Heart right ventricle (tissue), 16 donors: ENCODE measurements around the gene CTU2. TPM values are rescaled to one million over a fixed set of nuclear protein-coding genes. Genes with fewer than 3 reads are reported as not detected.
A peak's percentile ranks its signal among the peaks of the same experiment; 100 is the strongest.

Experiments
- ATAC-seq, 8 donors: fragments of 200-7000 bp; cut with Tn5 transposase; one replicate each; pipeline ENCODE4 v1.9.1; 2020; ENCODE audit warnings: mild to moderate bottlenecking in 8 of 8, moderate library complexity in 8 of 8, moderate number of reproducible peaks in 1 of 8
- DNase-seq, 2 donors: peaks; one replicate each; pipeline ENCODE4 v3.0.0-alpha.2; 2020
- H3K27ac ChIP-seq, 10 donors: fragments of 200-600 bp; sonication (generic) in 2 of 10; one replicate each; pipeline versions ENCODE4 v1.5.0 to v1.8.0; 2020 to 2022; ENCODE audit warnings: mild to moderate bottlenecking in 3 of 10
- H3K27me3 ChIP-seq, 7 donors: fragments of 200-600 bp; one replicate each; pipeline ENCODE4 v1.8.0; 2021 to 2022; ENCODE audit warnings: mild to moderate bottlenecking in 2 of 7
- H3K36me3 ChIP-seq, 9 donors: fragments of 200-600 bp; sonication (generic) in 1 of 9; one replicate each; pipeline versions ENCODE4 v1.5.0 to v1.8.0; 2020 to 2022; ENCODE audit warnings: mild to moderate bottlenecking in 2 of 9
- H3K4me1 ChIP-seq, 9 donors: fragments of 200-600 bp; sonication (generic) in 1 of 9; one replicate each; pipeline versions ENCODE4 v1.5.0 to v1.8.0; 2020 to 2022; ENCODE audit warnings: mild to moderate bottlenecking in 4 of 9
- H3K4me3 ChIP-seq, 10 donors: fragments of 200-600 bp; sonication (generic) in 2 of 10; one replicate each; pipeline versions ENCODE4 v1.5.0 to v1.8.0; 2020 to 2022; ENCODE audit warnings: mild to moderate bottlenecking in 7 of 10, moderate library complexity in 2 of 10
- H3K9me3 ChIP-seq, 11 donors: fragments of 200-600 bp in 10 of 11; sonication (generic) in 2 of 11; one replicate each; pipeline versions ENCODE4 v1.5.0 to v1.8.0; 2013 to 2022; ENCODE audit warnings: mild to moderate bottlenecking in 2 of 11, control low read depth in 1 of 11, moderate library complexity in 1 of 11
- CTCF ChIP-seq, 9 donors: fragments of 200-600 bp; sonication (generic) in 2 of 9; IDR thresholded peaks; one replicate each; pipeline versions ENCODE4 v1.5.0 to v1.8.0; 2021 to 2022; ENCODE audit warnings: antibody characterized with exemption in 9 of 9, mild to moderate bottlenecking in 5 of 9, moderate library complexity in 1 of 9
- WGBS, 2 donors: extraction: QIAGEN DNeasy Blood & Tissue Kit; methylation state at CpG; one replicate each; pipeline ENCODE4 v1.1.7; 2013; ENCODE audit warnings: inconsistent platforms in 1 of 2; 5-methylcytosine and 5-hydroxymethylcytosine counted together
- intact Hi-C, 10 donors: fragments of 100-400 bp; cut with DNase I; formaldehyde crosslinking; loops; one replicate each; pipeline versions ENCODE4 v1.11.1 to v1.14.2; 2022
- polyA plus RNA-seq, 2 donors: library from polyadenylated mRNA; stranded (reverse); fragments of 200-250 nt; gene quantifications; one replicate each; pipeline ENCODE4 v1.2.3, GENCODE V29; 2013
- total RNA-seq, 10 donors: library from RNA; stranded (reverse); fragmentation: NEBNext Ultra II Directional in 3 of 10; extraction: Animal tissue kit (Norgen Biotek cat#: 25700) in 3 of 10; gene quantifications; one replicate each; pipeline versions ENCODE4 v1.2.1 to v1.2.4, GENCODE V29; 2021 to 2023
- donor health status: Arrhythmogenic right ventricular cardiomyopathy.
- donor health status: ischemic (EF 13 %, LVEDD 7.1; RV severe dilation, severe dysfunction).
- donor health status: healthy with polysubstance abuse.
- donor health status: DM: no; HTN: yes; CAD: no.
- donor health status: DM: no; HTN: no; CAD: no.
- donor health status: ischemic (EF 25% LVEDD 6.9; RV normal size, moderate dysfunction).
- donor health status: ischemic (EF 25% LVEDD 5.7; RV mildly dilated, moderate dysfunction).
- donor health status: healthy.
- donor health status: DM: yes; HTN: yes; CAD: no.
- donor health status: Ischemic cardiomyopathy.
- donor health status: ischemic (EF 35%, LVEDD 5.7; RV mildly dilated, moderate dysfunction).
- donor health status: nonischemic (EF 11% LVEDD 7.7; RV severe dilation, severe dysfunction).
- donor health status: DM: yes; HTN: yes; CAD: no.
- donor health status: PGD.
- donor health status: ischemic (EF 29% LVEDD 5.4; RV normal size, mild dysfunction).
- donor health status: nonischemic (EF 23%, LVEDD 6.1; RV moderate dilation, normal function).

Gene CTU2
- total and polyA plus RNA-seq, 12 donors: 11.8 to 22.6 (median 14.4) TPM

DNA sequence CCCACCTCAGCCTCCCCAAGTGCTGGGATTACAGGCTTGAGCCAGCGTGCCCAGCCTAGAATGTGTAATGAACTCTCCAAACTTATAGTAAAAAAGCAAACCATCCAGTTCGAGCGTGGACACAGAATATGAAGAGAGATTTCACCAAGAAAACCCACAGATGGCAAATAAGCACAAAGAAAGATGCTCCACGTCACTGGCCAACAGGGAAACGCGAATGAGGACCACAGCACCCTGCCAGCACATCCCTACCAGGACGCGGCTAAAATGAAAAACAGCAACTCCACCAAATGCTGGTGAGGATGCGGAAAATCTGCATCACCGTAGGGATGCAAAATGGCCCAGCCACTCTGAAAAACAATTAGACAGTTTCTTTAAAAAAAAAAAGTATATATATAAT, 44.8 kb upstream of the CTU2 start:
- ATAC-seq (no peak), DNase-seq (no peak)
- TF ChIP-seq CTCF (IDR thresholded peaks at IDR 0.05): no peak
- H3K27ac ChIP-seq: no peak overlapping the region
- H3K4me1 ChIP-seq: peaks cover 2 to 41% (median 30%) of the 10 kb centered on the region in 9 donors
- no peaks in the 10 kb centered on the region for H3K27me3 ChIP-seq
- H3K9me3 ChIP-seq: no peaks in the 10 kb centered on the region
- WGBS, 2 donors: 88 to 89% methylated on average over 10 of the region's 10 CpGs
- H3K4me3 ChIP-seq: no peak overlapping the region
- H3K36me3 ChIP-seq: peaks cover 0 to 14% (median 0%) of the 10 kb centered on the region in 9 donors
- intact Hi-C loops: loop anchor here in 2 of 10 donors (5.0 to 10.0 kb wide), 3 partner anchors 41 to 67 kb away; partner anchors contain the start of genes CTU2 (in 1 of the 2) and RNF166 (in 1 of the 2)

- intact Hi-C loops: loop anchor here in 2 of 10 donors (5.0 to 10.0 kb wide), 3 partner anchors 40 to 68 kb away; partner anchors contain the start of genes CTU2 (in 1 of the 2) and RNF166 (in 1 of the 2)
- H3K4me1 ChIP-seq: peaks cover 2 to 42% (median 30%) of the 10 kb centered on the region in 9 donors
- 1 to 2% methylated on average over 48 to 49 of the region's 49 CpGs for WGBS, 2 donors
- H3K9me3 ChIP-seq: no peaks in the 10 kb centered on the region
- DNase-seq: no peak
- TF ChIP-seq CTCF (IDR thresholded peaks at IDR 0.05): no peak
- no peak for ATAC-seq
- H3K27ac ChIP-seq: peak overlapping the region; percentile 59 to 93 (median 88)
- H3K4me3 ChIP-seq: peak overlapping the region; percentile 68 to 99 (median 90)
- peaks cover 0 to 10% (median 0%) of the 10 kb centered on the region in 9 donors for H3K36me3 ChIP-seq
- no peaks in the 10 kb centered on the region for H3K27me3 ChIP-seq
These were observed 44.0 kb upstream of the CTU2 start for GRCh38 chr16:88662222-88662842.

GRCh38 chr16:88662843-88663606, 43.3 kb upstream of the CTU2 start, which contains the start of gene MVD:
Gene MVD, minus strand, starts transcription at chr16:88663091. Its CDS starts 11 bp downstream, at chr16:88663080.
- intact Hi-C loops: loop anchor here in 2 of 10 donors (5.0 to 10.0 kb wide), 3 partner anchors 39 to 68 kb away; partner anchors contain the start of genes CTU2 (in 1 of the 2) and RNF166 (in 1 of the 2)
- peak in 3 of 9 donors; percentile 11 to 17 (median 17) for TF ChIP-seq CTCF (IDR thresholded peaks at IDR 0.05)
- WGBS, 2 donors: 0 to 1% methylated on average over 86 to 88 of the region's 88 CpGs

DNA sequence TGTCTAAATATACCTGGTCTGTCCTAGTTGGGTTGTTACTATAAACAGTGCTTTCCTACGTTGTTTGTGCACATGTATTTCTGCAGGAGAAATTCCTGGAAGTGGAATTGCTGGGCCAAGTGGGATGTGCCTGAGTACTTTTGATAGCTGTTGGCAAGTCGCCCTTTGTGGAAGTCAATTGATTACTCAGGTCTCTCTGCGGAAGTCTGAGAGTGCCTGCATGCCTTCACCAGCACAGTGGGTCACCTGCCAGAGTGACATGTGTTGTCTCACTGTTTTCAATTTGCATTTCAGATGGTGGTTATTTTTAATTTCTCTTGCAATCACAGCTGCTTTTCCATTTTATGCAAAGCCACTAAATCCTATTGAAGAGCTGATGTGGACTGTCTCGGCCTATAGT, 41.2 kb upstream of the CTU2 start:
- peak in 1 of 2 donors; percentile 66 for DNase-seq
- Histone ChIP-seq H3K36me3 (peaks cover 0 to 6% (median 0%) of the 10 kb centered on the region in 9 donors), H3K4me3 (no peak overlapping the region), H3K9me3 (no peaks in the 10 kb centered on the region), H3K27me3 (no peaks in the 10 kb centered on the region), H3K27ac (peak overlapping the region in 4 of 10 donors; percentile 18 to 62 (median 46)), H3K4me1 (peaks cover 2 to 45% (median 30%) of the 10 kb centered on the region in 9 donors)
- intact Hi-C loops: loop anchor here in 1 of 10 donors (10.0 kb wide), 1 partner anchor 70 kb away; no protein-coding TSS in a partner anchor
- WGBS, 2 donors: 31 to 33% methylated on average over 4 of the region's 4 CpGs
- peak in 5 of 8 donors; percentile 8 to 31 (median 16) for ATAC-seq
- no peak for TF ChIP-seq CTCF (IDR thresholded peaks at IDR 0.05)

More at GRCh38 chr16:88662843-88663606, 43.3 kb upstream of the CTU2 start, which contains the start of gene MVD:
- H3K36me3 ChIP-seq: peaks cover 0 to 5% (median 0%) of the 10 kb centered on the region in 9 donors
- H3K27ac ChIP-seq: peak within 1 kb of the TSS; percentile 59 to 93 (median 88)
- peak within 1 kb of the TSS; percentile 68 to 99 (median 90) for H3K4me3 ChIP-seq
- ATAC-seq (peak; percentile 98 to 100 (median 99)), DNase-seq (peak; percentile 97)
- H3K4me1 ChIP-seq: peaks cover 2 to 45% (median 30%) of the 10 kb centered on the region in 9 donors
- H3K9me3 ChIP-seq: no peaks in the 10 kb centered on the region
- no peaks in the 10 kb centered on the region for H3K27me3 ChIP-seq
